ENCODE data around the gene DOP1A.

DNA sequence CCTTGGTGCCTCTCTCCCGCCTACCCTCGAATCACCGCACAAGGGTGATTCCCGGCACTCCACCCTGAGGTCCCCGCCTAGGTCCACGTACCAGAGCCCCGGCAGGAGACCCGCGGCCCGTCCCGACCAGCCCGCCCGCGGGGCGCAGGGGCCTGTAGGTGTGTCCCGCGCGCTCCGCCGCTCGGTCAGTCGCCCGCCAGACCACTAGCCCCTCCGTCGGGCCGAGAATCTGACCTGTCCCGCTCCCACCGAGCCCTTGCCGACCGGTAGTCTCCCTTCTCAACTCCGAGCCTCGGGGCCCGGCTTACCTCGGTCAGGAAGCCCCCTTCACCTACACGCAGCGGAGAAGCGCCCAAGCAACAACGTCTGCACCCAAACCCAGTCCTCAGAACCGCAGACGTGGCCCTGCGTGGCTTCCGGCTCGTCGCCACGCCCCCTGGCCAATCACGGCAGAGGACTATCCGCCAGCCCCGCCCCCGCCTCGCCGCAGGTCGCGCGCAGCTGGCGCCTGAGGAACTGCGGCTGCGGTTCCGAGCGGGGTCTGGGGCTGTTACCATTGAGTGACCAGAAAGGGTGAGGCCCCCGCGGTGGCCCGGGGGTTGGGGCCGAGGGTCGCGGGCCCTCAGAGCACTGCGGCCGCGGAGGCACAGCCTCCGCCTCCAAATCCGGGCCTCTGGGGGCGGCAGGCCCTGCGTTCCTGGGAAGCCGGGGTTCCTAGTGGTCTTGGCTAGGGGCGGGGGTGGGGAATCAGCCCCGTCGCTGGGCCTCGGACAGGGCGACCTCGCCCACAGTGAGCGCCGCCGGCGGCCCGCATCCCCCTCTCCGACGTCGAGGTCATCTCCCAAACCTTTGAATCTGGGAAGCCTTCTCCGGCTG lies 125.6 kb downstream of the DOP1A start, which contains the start of the genes PGM3 and RWDD2A:
- TF ChIP-seq, protein P1, sequence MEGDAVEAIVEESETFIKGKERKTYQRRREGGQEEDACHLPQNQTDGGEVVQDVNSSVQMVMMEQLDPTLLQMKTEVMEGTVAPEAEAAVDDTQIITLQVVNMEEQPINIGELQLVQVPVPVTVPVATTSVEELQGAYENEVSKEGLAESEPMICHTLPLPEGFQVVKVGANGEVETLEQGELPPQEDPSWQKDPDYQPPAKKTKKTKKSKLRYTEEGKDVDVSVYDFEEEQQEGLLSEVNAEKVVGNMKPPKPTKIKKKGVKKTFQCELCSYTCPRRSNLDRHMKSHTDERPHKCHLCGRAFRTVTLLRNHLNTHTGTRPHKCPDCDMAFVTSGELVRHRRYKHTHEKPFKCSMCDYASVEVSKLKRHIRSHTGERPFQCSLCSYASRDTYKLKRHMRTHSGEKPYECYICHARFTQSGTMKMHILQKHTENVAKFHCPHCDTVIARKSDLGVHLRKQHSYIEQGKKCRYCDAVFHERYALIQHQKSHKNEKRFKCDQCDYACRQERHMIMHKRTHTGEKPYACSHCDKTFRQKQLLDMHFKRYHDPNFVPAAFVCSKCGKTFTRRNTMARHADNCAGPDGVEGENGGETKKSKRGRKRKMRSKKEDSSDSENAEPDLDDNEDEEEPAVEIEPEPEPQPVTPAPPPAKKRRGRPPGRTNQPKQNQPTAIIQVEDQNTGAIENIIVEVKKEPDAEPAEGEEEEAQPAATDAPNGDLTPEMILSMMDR (IDR thresholded peaks at IDR 0.05): peak in 1 of 5 experiments; percentile 10
- TF ChIP-seq EP300 (IDR thresholded peaks at IDR 0.05) (peak in 1 of 2 donors; percentile 90), POLR2A (IDR thresholded peaks at IDR 0.05) (peak; percentile 70 to 88)

Data from tibial nerve (tissue), 4 donors.